Vagina (tissue), 2 donors: ENCODE data around the gene CHRNG. TPM values are rescaled to one million over a fixed set of nuclear protein-coding genes. Genes with fewer than 3 reads are reported as not detected.

Source experiments
- DNase-seq, 2 donors: peaks; one replicate each; pipeline ENCODE4 v3.0.0-alpha.2; 2017; ENCODE audit errors: extremely low spot score in 2 of 2
- H3K27ac ChIP-seq: fragments of 200-600 bp; sonication (generic); one replicate; pipeline ENCODE4 v1.5.1; 2019
- H3K27me3 ChIP-seq: fragments of 200-600 bp; sonication (generic); one replicate; pipeline ENCODE4 v1.5.1; 2019
- H3K36me3 ChIP-seq, 2 donors: fragments of 200-600 bp; sonication (generic); one replicate each; pipeline ENCODE4 v1.5.1; 2017 to 2019
- H3K4me1 ChIP-seq: fragments of 200-600 bp; sonication (generic); one replicate; pipeline ENCODE4 v1.5.1; 2019
- H3K4me3 ChIP-seq, 2 donors: fragments of 200-600 bp; sonication (generic); 1 replicate in 1 of 2; 2 replicates in 1 of 2; pipeline ENCODE4 v1.5.1; 2016 to 2019
- H3K9me3 ChIP-seq: fragments of 200-600 bp; sonication (generic); one replicate; pipeline ENCODE4 v1.5.1; 2019
- CTCF ChIP-seq, 3 experiments: fragments of 450-650 bp in 2 of 3; fragments of 200-600 bp in 1 of 3; sonication (generic) in 1 of 3; IDR thresholded peaks; one replicate each; pipeline ENCODE4 v1.5.1; 2017 to 2019; ENCODE audit warnings: antibody characterized with exemption in 3 of 3, mild to moderate bottlenecking in 2 of 3, moderate library complexity in 2 of 3
- POLR2A ChIP-seq, 2 donors: fragments of 450-650 bp; IDR thresholded peaks; one replicate each; pipeline ENCODE4 v1.6.1; 2017; ENCODE audit warnings: antibody characterized with exemption in 2 of 2, mild to moderate bottlenecking in 2 of 2, moderate library complexity in 2 of 2
- POLR2AphosphoS5 ChIP-seq, 2 donors: sonication (generic); formaldehyde crosslinking; IDR thresholded peaks; one replicate each; pipeline ENCODE4 v1.9.0; 2017; ENCODE audit warnings: antibody characterized with exemption in 2 of 2, mild to moderate bottlenecking in 2 of 2, low read depth in 1 of 2; ENCODE audit not compliant: insufficient read depth in 1 of 2
- intact Hi-C: fragments of 100-400 bp; cut with DNase I; formaldehyde crosslinking; loops from one replicate; pipeline ENCODE4 v1.15.1; 2023
- total RNA-seq: library from RNA; depleted of rRNA; stranded (reverse); fragments of >200 nt; gene quantifications from one replicate; pipeline ENCODE4 v1.2.3, GENCODE V29; 2016

Gene CHRNG
- total RNA-seq, 1 donor from 2014 or later = not detected

GRCh38 chr2:232512602-232513001, 26.9 kb upstream of the CHRNG start:
- H3K9me3 ChIP-seq = no peaks in the 10 kb centered on the region
- intact Hi-C loops = no loop called here
- DNase-seq = no peak
- H3K27me3 ChIP-seq = no peaks in the 10 kb centered on the region
- H3K4me3 ChIP-seq = no peak overlapping the region
- H3K4me1 ChIP-seq = no peaks in the 10 kb centered on the region
- H3K27ac ChIP-seq = no peak overlapping the region
- H3K36me3 ChIP-seq = no peaks in the 10 kb centered on the region
- TF ChIP-seq CTCF (IDR thresholded peaks at IDR 0.05) (no peak), POLR2A (IDR thresholded peaks at IDR 0.05) (no peak), POLR2AphosphoS5 (IDR thresholded peaks at IDR 0.05; ENCODE audit: insufficient read depth in 1 of 2, low read depth in 1 of 2) (no peak)

- no peak for TF ChIP-seq POLR2A (IDR thresholded peaks at IDR 0.05)
- no peak for TF ChIP-seq POLR2AphosphoS5 (IDR thresholded peaks at IDR 0.05; ENCODE audit: insufficient read depth in 1 of 2, low read depth in 1 of 2)
- no peak for TF ChIP-seq CTCF (IDR thresholded peaks at IDR 0.05)
- no peaks in the 10 kb centered on the region for H3K36me3 ChIP-seq
- DNase-seq = no peak
- H3K27me3 ChIP-seq = no peaks in the 10 kb centered on the region
- H3K27ac ChIP-seq = no peak overlapping the region
- H3K4me3 ChIP-seq = no peak overlapping the region
- no peaks in the 10 kb centered on the region for H3K4me1 ChIP-seq
- intact Hi-C loops = no loop called here
- H3K9me3 ChIP-seq = no peaks in the 10 kb centered on the region
Observed at GRCh38 chr2:232513353-232513752, 26.1 kb upstream of the CHRNG start.

- TF ChIP-seq POLR2AphosphoS5 (IDR thresholded peaks at IDR 0.05; ENCODE audit: insufficient read depth in 1 of 2, low read depth in 1 of 2) (no peak), CTCF (IDR thresholded peaks at IDR 0.05) (no peak), POLR2A (IDR thresholded peaks at IDR 0.05) (no peak)
- Histone ChIP-seq H3K36me3 (no peaks in the 10 kb centered on the region), H3K4me3 (no peak overlapping the region), H3K27ac (no peak overlapping the region), H3K4me1 (no peaks in the 10 kb centered on the region), H3K9me3 (no peaks in the 10 kb centered on the region), H3K27me3 (no peaks in the 10 kb centered on the region)
- intact Hi-C loops = no loop called here
- DNase-seq = no peak
Observed at GRCh38 chr2:232515639-232516038, 23.9 kb upstream of the CHRNG start.

GRCh38 chr2:232516551-232516950, 22.9 kb upstream of the CHRNG start:
- intact Hi-C loops = no loop called here

GRCh38 chr2:232518844-232519243, 20.6 kb upstream of the CHRNG start:
- Histone ChIP-seq H3K4me3 (no peak overlapping the region), H3K27me3 (peaks cover 13% of the 10 kb centered on the region), H3K27ac (no peak overlapping the region), H3K4me1 (peaks cover 17% of the 10 kb centered on the region), H3K36me3 (no peaks in the 10 kb centered on the region), H3K9me3 (no peaks in the 10 kb centered on the region)
- TF ChIP-seq POLR2AphosphoS5 (IDR thresholded peaks at IDR 0.05; ENCODE audit: insufficient read depth in 1 of 2, low read depth in 1 of 2) = no peak
- TF ChIP-seq POLR2A (IDR thresholded peaks at IDR 0.05) = no peak
- no peak for TF ChIP-seq CTCF (IDR thresholded peaks at IDR 0.05)
- intact Hi-C loops = no loop called here
- no peak for DNase-seq

More at GRCh38 chr2:232516551-232516950, 22.9 kb upstream of the CHRNG start:
- no peak overlapping the region for H3K4me3 ChIP-seq
- DNase-seq = no peak
- H3K4me1 ChIP-seq = no peaks in the 10 kb centered on the region
- TF ChIP-seq POLR2AphosphoS5 (IDR thresholded peaks at IDR 0.05; ENCODE audit: insufficient read depth in 1 of 2, low read depth in 1 of 2) (no peak), POLR2A (IDR thresholded peaks at IDR 0.05) (no peak), CTCF (IDR thresholded peaks at IDR 0.05) (no peak)
- H3K27ac ChIP-seq = no peak overlapping the region
- H3K9me3 ChIP-seq = no peaks in the 10 kb centered on the region
- no peaks in the 10 kb centered on the region for H3K36me3 ChIP-seq
- no peaks in the 10 kb centered on the region for H3K27me3 ChIP-seq
